GM12878 (cell line): ENCODE measurements around the gene DNAJC3.

ENCODE experiments used
- CHD4 ChIP-seq: fragments of 200-600 bp; sonication (generic); IDR thresholded peaks from 2 replicates; pipeline ENCODE4 v1.6.1; 2016; ENCODE audit warnings: mild to moderate bottlenecking
- ESRRA ChIP-seq: IDR thresholded peaks from 2 replicates; pipeline ENCODE4 v1.6.1; 2012; ENCODE audit warnings: mild to moderate bottlenecking, low read length, improper control_type of control experiment
- ZNF207 ChIP-seq: fragments of 450-650 bp; IDR thresholded peaks from 2 replicates; pipeline ENCODE4 v1.6.1; 2014; ENCODE audit warnings: antibody characterized with exemption, mild to moderate bottlenecking, borderline replicate concordance

GRCh38 chr13:95689582-95689926 lies 12.6 kb downstream of the DNAJC3 start:
- TF ChIP-seq ZNF207 (no peak), ESRRA (no peak), CHD4 (no peak)
